Activated CD8-positive, alpha-beta T cell treated with anti-CD3 and anti-CD28 coated beads for 36 hours (primary cell): ENCODE results near the gene CD5L. TPM values are rescaled to one million over a fixed set of nuclear protein-coding genes. Genes with fewer than 3 reads are reported as not detected.

Source experiments
- ATAC-seq: fragments of 200-7000 bp; cut with Tn5 transposase; one replicate; pipeline ENCODE4 v1.10.0; 2021; ENCODE audit warnings: mild to moderate bottlenecking, moderate library complexity
- CTCF ChIA-PET: fragments of 350-600 bp; sonication (Branson Sonifier 250); formaldehyde crosslinking; loops from one replicate; lab custom pipeline; 2021; ENCODE audit warnings: antibody characterized with exemption; lab: Charles Lee
- POLR2A ChIA-PET: fragments of 350-600 bp; sonication (Branson Sonifier 250); formaldehyde crosslinking; loops from one replicate; lab custom pipeline; 2021; ENCODE audit warnings: antibody characterized with exemption; lab: Charles Lee
- DNase-seq: peaks from one replicate; pipeline ENCODE4 v3.0.0-alpha.2; 2020
- H3K27ac Mint-ChIP-seq: one replicate; pipeline ENCODE4 v1.8.0; 2021; ENCODE audit warnings: mild to moderate bottlenecking, mixed read lengths
- H3K27me3 Mint-ChIP-seq: one replicate; pipeline ENCODE4 v1.8.0; 2021; ENCODE audit warnings: mixed read lengths
- H3K36me3 Mint-ChIP-seq: one replicate; pipeline ENCODE4 v1.8.0; 2021; ENCODE audit warnings: low read depth, mixed read lengths
- H3K4me1 Mint-ChIP-seq: one replicate; pipeline ENCODE4 v1.8.0; 2021; ENCODE audit warnings: low read depth, mixed read lengths
- H3K4me3 Mint-ChIP-seq: one replicate; pipeline ENCODE4 v1.8.0; 2021; ENCODE audit warnings: mild to moderate bottlenecking, moderate library complexity, mixed read lengths
- H3K9me3 Mint-ChIP-seq: one replicate; pipeline ENCODE4 v1.8.0; 2021; ENCODE audit warnings: mixed read lengths
- intact Hi-C: fragments of 100-400 bp; cut with micrococcal nuclease; formaldehyde crosslinking; loops from one replicate; pipeline ENCODE4 v1.10.0; 2022
- total RNA-seq, 2 experiments: library from RNA; stranded (reverse); gene quantifications; one replicate each; pipeline ENCODE4 v1.2.3, GENCODE V29; 2021
- TF ChIP-seq, protein P1 (sequence below): fragments of 200-600 bp; IDR thresholded peaks from one replicate; pipeline ENCODE4 v1.8.0; 2022; ENCODE audit warnings: antibody characterized with exemption, mild to moderate bottlenecking

CD5L gene
- total RNA-seq, 2 experiments from 2014 or later: not detected

- H3K4me1 Mint-ChIP-seq: no peaks in the 10 kb centered on the region
- intact Hi-C loops: no loop called here
- DNase-seq (no peak), ATAC-seq (no peak)
- ChIA-PET CTCF (interaction anchor here (1.2 kb wide), 1 partner anchor 252 kb away, joined by 3 read pairs; no protein-coding TSS in a partner anchor), POLR2A (no interaction called here)
- no peaks in the 10 kb centered on the region for H3K36me3 Mint-ChIP-seq
- H3K9me3 Mint-ChIP-seq: no peaks in the 10 kb centered on the region
- no peak overlapping the region for H3K4me3 Mint-ChIP-seq
- peaks cover 8% of the 10 kb centered on the region for H3K27me3 Mint-ChIP-seq
- H3K27ac Mint-ChIP-seq: no peak overlapping the region
- TF ChIP-seq, protein P1, sequence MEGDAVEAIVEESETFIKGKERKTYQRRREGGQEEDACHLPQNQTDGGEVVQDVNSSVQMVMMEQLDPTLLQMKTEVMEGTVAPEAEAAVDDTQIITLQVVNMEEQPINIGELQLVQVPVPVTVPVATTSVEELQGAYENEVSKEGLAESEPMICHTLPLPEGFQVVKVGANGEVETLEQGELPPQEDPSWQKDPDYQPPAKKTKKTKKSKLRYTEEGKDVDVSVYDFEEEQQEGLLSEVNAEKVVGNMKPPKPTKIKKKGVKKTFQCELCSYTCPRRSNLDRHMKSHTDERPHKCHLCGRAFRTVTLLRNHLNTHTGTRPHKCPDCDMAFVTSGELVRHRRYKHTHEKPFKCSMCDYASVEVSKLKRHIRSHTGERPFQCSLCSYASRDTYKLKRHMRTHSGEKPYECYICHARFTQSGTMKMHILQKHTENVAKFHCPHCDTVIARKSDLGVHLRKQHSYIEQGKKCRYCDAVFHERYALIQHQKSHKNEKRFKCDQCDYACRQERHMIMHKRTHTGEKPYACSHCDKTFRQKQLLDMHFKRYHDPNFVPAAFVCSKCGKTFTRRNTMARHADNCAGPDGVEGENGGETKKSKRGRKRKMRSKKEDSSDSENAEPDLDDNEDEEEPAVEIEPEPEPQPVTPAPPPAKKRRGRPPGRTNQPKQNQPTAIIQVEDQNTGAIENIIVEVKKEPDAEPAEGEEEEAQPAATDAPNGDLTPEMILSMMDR: no peak
Observed at GRCh38 chr1:157831968-157832626, 9.5 kb downstream of the CD5L start.

- ATAC-seq: no peak
- POLR2A ChIA-PET: no interaction called here
- no peak overlapping the region for H3K4me3 Mint-ChIP-seq
- H3K27ac Mint-ChIP-seq: no peak overlapping the region
- no peaks in the 10 kb centered on the region for H3K36me3 Mint-ChIP-seq
- H3K4me1 Mint-ChIP-seq: no peaks in the 10 kb centered on the region
- peaks cover 8% of the 10 kb centered on the region for H3K27me3 Mint-ChIP-seq
- CTCF ChIA-PET: interaction anchor here (1.2 kb wide), 1 partner anchor 250 kb away, joined by 3 read pairs; no protein-coding TSS in a partner anchor
- DNase-seq: no peak
- no peaks in the 10 kb centered on the region for H3K9me3 Mint-ChIP-seq
- intact Hi-C loops: no loop called here
- TF ChIP-seq, protein P1: no peak
Observed at GRCh38 chr1:157830887-157831286, 10.7 kb downstream of the CD5L start.

DNA sequence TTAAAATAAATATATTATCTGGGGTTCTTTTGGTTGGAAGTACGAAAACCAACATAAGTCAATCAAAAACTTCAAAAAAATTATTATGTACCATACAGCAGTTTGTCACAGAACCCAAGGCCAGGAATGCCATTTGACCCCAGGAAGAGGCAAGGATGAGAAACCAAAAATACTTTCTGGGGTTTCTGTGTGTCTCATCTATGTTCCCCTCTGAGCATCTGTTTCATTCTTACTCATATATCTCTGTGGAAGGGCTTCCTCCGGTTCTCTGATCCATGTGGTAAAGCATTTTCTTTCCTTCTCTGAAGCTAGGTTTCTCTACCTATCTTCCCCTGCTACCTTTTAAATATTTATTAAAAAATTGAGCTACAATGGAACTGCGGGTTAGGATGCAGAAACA lies 11.9 kb downstream of the CD5L start:
- ChIA-PET POLR2A (interaction anchor here (1.0 kb wide), 1 partner anchor 22 kb away, joined by 3 read pairs; no protein-coding TSS in a partner anchor), CTCF (interaction anchor here (0.9 kb wide), 1 partner anchor 250 kb away, joined by 3 read pairs; no protein-coding TSS in a partner anchor)
- no peaks in the 10 kb centered on the region for H3K9me3 Mint-ChIP-seq
- no peaks in the 10 kb centered on the region for H3K36me3 Mint-ChIP-seq
- TF ChIP-seq, protein P1: no peak
- no peak for ATAC-seq
- intact Hi-C loops: no loop called here
- H3K27ac Mint-ChIP-seq: no peak overlapping the region
- no peak for DNase-seq
- no peak overlapping the region for H3K4me3 Mint-ChIP-seq
- H3K27me3 Mint-ChIP-seq: peaks cover 10% of the 10 kb centered on the region
- no peaks in the 10 kb centered on the region for H3K4me1 Mint-ChIP-seq

DNA sequence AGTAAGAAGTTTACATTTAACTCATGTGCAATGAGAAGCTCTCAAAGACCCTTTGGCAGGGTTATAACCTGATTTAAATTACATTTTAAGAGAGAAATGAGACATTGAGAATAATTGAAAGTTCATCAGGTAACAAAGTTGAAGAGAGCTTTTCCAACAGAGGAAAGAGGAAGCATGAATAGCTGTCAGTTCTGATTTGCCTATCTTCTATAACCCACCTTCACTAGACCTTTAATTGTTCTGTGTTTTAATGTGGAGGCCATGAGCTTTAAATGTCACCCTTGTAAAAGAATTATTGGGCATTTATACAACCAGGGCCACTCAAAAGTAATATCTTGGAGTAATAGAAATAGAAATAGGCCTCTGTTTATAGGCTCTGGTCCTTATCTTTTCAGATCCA lies 12.4 kb downstream of the CD5L start:
- ChIA-PET CTCF (interaction anchor here (0.9 kb wide), 1 partner anchor 249 kb away, joined by 3 read pairs; no protein-coding TSS in a partner anchor), POLR2A (no interaction called here)
- no peaks in the 10 kb centered on the region for H3K36me3 Mint-ChIP-seq
- intact Hi-C loops: no loop called here
- H3K4me1 Mint-ChIP-seq: no peaks in the 10 kb centered on the region
- H3K27ac Mint-ChIP-seq: no peak overlapping the region
- H3K4me3 Mint-ChIP-seq: no peak overlapping the region
- DNase-seq (no peak), ATAC-seq (no peak)
- peaks cover 10% of the 10 kb centered on the region for H3K27me3 Mint-ChIP-seq
- H3K9me3 Mint-ChIP-seq: no peaks in the 10 kb centered on the region
- TF ChIP-seq, protein P1: no peak

DNA sequence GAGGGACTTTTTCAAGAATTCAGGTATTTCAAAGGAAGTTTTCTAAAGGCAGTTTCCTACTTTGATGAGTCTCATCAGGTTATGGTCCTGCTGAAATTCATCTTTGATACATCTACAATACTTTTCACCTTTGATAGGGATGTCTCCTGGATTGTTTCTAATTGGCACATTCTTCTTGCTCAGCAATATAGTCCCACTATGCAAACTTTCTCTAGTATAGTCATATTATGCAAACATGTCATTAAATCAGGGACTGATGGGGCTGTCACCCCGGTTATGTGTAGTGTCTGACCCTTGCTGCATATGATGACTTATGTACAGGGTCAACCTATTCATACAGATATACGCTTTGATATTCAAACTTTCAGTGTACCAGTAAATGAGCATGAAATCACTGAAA lies 21.3 kb downstream of the CD5L start:
- Mint-ChIP-seq H3K27ac (no peak overlapping the region), H3K4me1 (no peaks in the 10 kb centered on the region), H3K27me3 (peaks cover 8% of the 10 kb centered on the region), H3K36me3 (no peaks in the 10 kb centered on the region), H3K4me3 (no peak overlapping the region), H3K9me3 (no peaks in the 10 kb centered on the region)
- ChIA-PET CTCF (no interaction called here), POLR2A (no interaction called here)
- intact Hi-C loops: no loop called here
- TF ChIP-seq, protein P1: no peak
- ATAC-seq (no peak), DNase-seq (no peak)
